Measurements from ENCODE around the gene DNAJC27. TPM values are rescaled to one million over a fixed set of nuclear protein-coding genes. Genes with fewer than 3 reads are reported as not detected.

Gene DNAJC27
- total RNA-seq, 2 experiments from 2014 or later = 20.0 to 23.1 TPM

DNA sequence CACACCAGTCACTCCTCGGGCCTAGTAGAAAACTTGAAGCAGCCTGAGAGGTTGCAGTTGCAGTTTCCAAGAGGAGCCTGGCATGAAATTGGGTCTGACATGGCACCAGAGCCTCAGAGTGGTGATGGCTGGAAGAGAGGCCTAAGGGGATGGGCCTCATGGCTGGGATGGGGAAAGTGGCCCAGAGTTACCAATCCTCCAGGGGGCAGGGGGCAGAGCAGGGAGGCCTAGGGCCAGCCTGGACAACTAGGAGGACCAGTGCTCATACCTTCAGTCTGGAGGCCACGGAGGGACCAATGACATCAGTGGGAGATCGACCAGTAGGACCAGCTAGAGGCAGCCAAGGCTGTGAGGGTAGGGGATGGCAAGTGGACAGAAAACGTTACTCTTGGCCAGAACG, 36.6 kb downstream of the DNAJC27 start:
- Histone ChIP-seq H3K27me3 (ENCODE audit: control insufficient read depth in 1 of 2, insufficient read depth in 2 of 2, low read length in 2 of 2) (no peaks in the 10 kb centered on the region), H3K36me3 (ENCODE audit: insufficient read depth, low read length) (no peaks in the 10 kb centered on the region), H3K4me3 (ENCODE audit: low read length) (no peak overlapping the region), H3K4me1 (ENCODE audit: insufficient read depth, low read length) (no peaks in the 10 kb centered on the region), H3K27ac (ENCODE audit: low read depth in 1 of 2, low read length in 2 of 2) (no peak overlapping the region), H3K9me3 (ENCODE audit: control insufficient read depth in 1 of 2, insufficient read depth in 1 of 2, low read length in 2 of 2) (no peaks in the 10 kb centered on the region)
- Mint-ChIP-seq H3K4me3 (no peak overlapping the region), H3K4me1 (ENCODE audit: low read depth) (no peaks in the 10 kb centered on the region), H3K36me3 (ENCODE audit: low read depth) (no peaks in the 10 kb centered on the region), H3K9me3 (no peaks in the 10 kb centered on the region), H3K27me3 (no peaks in the 10 kb centered on the region), H3K27ac (no peak overlapping the region)
- intact Hi-C loops (cut with DNase I, micrococcal nuclease) = no loop called here
- ChIA-PET CTCF (no interaction called here), POLR2A (interaction anchor here (0.6 kb wide), 1 partner anchor 996 kb away, joined by 3 read pairs; no protein-coding TSS in a partner anchor)
- ATAC-seq (ENCODE audit: poor library complexity) (no peak), DNase-seq (no peak)
- no peak for TF ChIP-seq CTCF (IDR thresholded peaks at IDR 0.05)

DNA sequence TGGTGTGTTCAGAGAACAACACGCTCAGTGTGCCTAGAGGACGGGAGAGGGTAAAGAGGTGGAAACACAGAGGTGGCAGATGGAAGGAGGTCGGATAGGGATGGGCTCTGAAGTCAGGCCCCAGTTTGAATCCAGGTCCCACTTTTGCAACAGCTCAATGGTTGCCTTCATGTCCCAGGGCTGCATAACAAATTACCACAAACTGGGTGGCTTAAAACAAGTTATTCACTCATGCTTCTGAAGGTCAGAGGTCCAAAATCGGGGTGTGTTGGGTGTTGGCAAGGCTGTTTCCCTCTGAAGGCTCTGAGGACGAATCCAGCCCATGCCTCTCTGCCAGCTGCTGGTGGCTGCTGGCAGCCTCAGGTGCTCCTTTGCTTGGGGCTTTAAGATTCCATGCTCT, 39.0 kb downstream of the DNAJC27 start:
- H3K27me3 ChIP-seq (ENCODE audit: control insufficient read depth in 1 of 2, insufficient read depth in 2 of 2, low read length in 2 of 2) = no peaks in the 10 kb centered on the region
- DNase-seq (no peak), ATAC-seq (ENCODE audit: poor library complexity) (no peak)
- Mint-ChIP-seq H3K27me3 (no peaks in the 10 kb centered on the region), H3K9me3 (no peaks in the 10 kb centered on the region), H3K36me3 (ENCODE audit: low read depth) (no peaks in the 10 kb centered on the region), H3K27ac (no peak overlapping the region), H3K4me1 (ENCODE audit: low read depth) (no peaks in the 10 kb centered on the region), H3K4me3 (no peak overlapping the region)
- no peak overlapping the region for H3K27ac ChIP-seq (ENCODE audit: low read depth in 1 of 2, low read length in 2 of 2)
- no peaks in the 10 kb centered on the region for H3K9me3 ChIP-seq (ENCODE audit: control insufficient read depth in 1 of 2, insufficient read depth in 1 of 2, low read length in 2 of 2)
- no peak for TF ChIP-seq CTCF (IDR thresholded peaks at IDR 0.05)
- no peaks in the 10 kb centered on the region for H3K4me1 ChIP-seq (ENCODE audit: insufficient read depth, low read length)
- no peak overlapping the region for H3K4me3 ChIP-seq (ENCODE audit: low read length)
- POLR2A ChIA-PET = no interaction called here
- CTCF ChIA-PET = no interaction called here
- H3K36me3 ChIP-seq (ENCODE audit: insufficient read depth, low read length) = no peaks in the 10 kb centered on the region
- intact Hi-C loops (cut with DNase I, micrococcal nuclease) = loop anchor here in 1 of 2 experiments (5.0 kb wide), 1 partner anchor 520 kb away; no protein-coding TSS in a partner anchor

DNA sequence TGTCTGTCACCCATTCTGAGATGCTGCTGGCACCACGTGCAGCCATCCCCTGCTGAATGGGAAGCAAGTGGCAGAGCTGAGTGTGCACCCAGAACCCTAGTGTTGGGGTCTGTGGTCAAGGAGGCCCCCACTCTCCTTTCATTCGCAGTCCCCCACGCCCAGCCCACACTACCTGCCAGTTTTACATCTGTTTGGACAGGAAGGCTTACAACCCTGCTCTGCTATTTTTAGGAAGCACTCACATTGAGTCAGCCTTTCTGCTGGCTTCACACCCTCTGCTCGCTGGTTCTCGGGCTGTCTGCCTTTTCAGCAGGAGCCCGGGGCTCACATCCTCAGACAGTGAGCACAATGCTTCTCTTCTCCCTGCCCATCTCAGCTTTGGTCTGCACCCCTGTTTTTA, 41.0 kb downstream of the DNAJC27 start:
- no peak for DNase-seq
- H3K9me3 Mint-ChIP-seq = no peaks in the 10 kb centered on the region
- ChIA-PET POLR2A (no interaction called here), CTCF (no interaction called here)
- no peak overlapping the region for H3K4me3 Mint-ChIP-seq
- H3K4me1 Mint-ChIP-seq (ENCODE audit: low read depth) = no peaks in the 10 kb centered on the region
- no peaks in the 10 kb centered on the region for H3K27me3 ChIP-seq (ENCODE audit: control insufficient read depth in 1 of 2, insufficient read depth in 2 of 2, low read length in 2 of 2)
- no peak overlapping the region for H3K27ac ChIP-seq (ENCODE audit: low read depth in 1 of 2, low read length in 2 of 2)
- H3K27ac Mint-ChIP-seq = no peak overlapping the region
- ATAC-seq (ENCODE audit: poor library complexity) = no peak
- H3K27me3 Mint-ChIP-seq = no peaks in the 10 kb centered on the region
- H3K4me3 ChIP-seq (ENCODE audit: low read length) = no peak overlapping the region
- no peak for TF ChIP-seq CTCF (IDR thresholded peaks at IDR 0.05)
- H3K9me3 ChIP-seq (ENCODE audit: control insufficient read depth in 1 of 2, insufficient read depth in 1 of 2, low read length in 2 of 2) = no peaks in the 10 kb centered on the region
- H3K4me1 ChIP-seq (ENCODE audit: insufficient read depth, low read length) = peaks cover 19% of the 10 kb centered on the region
- H3K36me3 Mint-ChIP-seq (ENCODE audit: low read depth) = no peaks in the 10 kb centered on the region
- intact Hi-C loops (cut with DNase I, micrococcal nuclease) = loop anchor here in 1 of 2 experiments (5.0 kb wide), 1 partner anchor 518 kb away; no protein-coding TSS in a partner anchor
- H3K36me3 ChIP-seq (ENCODE audit: insufficient read depth, low read length) = no peaks in the 10 kb centered on the region
